ENCODE measurements around the gene CDK8.

CDK8 gene

GRCh38 chr13:26441476-26441875, 187.5 kb downstream of the CDK8 start:
- DNase-seq = no peak

- peak in 1 of 58 donors; percentile 41 for DNase-seq
These were observed 188.6 kb downstream of the CDK8 start for GRCh38 chr13:26442541-26442940.

GRCh38 chr13:26445092-26445491, 191.2 kb downstream of the CDK8 start:
- no peak for DNase-seq

GRCh38 chr13:26446751-26447150, 192.8 kb downstream of the CDK8 start:
- DNase-seq = no peak

GRCh38 chr13:26448032-26448431, 194.1 kb downstream of the CDK8 start:
- no peak for DNase-seq

- DNase-seq = no peak
These were observed 195.3 kb downstream of the CDK8 start for GRCh38 chr13:26449063-26449848.

All from anterior cingulate cortex (tissue), 58 donors.